Activated CD4-positive, alpha-beta T cell treated with anti-CD3 and anti-CD28 coated beads for 24 hours (primary cell): ENCODE data around the gene MS4A18.
A peak's percentile ranks its signal among the peaks of the same experiment; 100 is the strongest.

ENCODE experiments used
- DNase-seq, 2 donors: peaks; one replicate each; pipeline ENCODE4 v3.0.0-alpha.2; 2020; ENCODE audit warnings: low read depth in 2 of 2

MS4A18 gene

DNA sequence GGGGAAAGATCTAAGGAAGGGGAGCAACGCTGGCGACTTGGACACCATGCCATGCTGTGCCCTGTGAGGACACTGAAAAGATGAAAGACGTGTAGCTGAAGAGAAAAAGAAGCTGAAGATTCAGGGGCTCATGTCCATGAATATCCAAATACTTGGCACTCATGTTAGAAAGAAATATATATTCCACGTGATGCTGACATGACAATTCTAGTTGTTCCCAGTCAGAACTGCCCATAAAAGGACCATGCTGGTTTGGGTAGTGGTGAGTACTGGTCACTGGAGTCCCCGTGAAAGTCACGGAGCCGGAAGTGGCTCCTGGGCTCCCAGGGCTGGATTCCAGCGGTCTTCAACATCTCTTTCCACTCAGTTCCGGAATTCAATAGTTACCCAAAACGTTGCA, 42.0 kb downstream of the MS4A18 start:
- no peak for DNase-seq

DNA sequence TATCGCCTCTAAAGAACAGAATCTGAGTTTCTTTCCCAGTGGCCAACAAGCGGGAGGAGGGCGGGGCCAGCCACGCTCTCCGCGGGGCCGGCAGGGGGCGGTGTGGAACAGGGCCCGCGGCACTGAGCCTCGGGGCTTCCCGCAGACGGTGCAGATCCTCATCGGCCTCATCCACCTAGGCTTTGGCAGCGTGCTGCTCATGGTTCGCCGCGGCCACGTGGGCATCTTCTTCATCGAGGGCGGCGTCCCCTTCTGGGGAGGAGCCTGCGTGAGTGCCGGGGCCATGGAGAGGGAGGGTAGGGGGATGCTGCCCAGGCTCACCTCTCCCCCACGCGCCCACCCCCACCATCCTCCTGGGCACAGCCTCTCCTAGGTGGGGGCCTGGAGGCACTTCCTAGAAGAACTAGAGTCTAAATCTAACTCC, 42.9 kb downstream of the MS4A18 start:
- DNase-seq, result peak in 1 of 2 donors; percentile 8

DNA sequence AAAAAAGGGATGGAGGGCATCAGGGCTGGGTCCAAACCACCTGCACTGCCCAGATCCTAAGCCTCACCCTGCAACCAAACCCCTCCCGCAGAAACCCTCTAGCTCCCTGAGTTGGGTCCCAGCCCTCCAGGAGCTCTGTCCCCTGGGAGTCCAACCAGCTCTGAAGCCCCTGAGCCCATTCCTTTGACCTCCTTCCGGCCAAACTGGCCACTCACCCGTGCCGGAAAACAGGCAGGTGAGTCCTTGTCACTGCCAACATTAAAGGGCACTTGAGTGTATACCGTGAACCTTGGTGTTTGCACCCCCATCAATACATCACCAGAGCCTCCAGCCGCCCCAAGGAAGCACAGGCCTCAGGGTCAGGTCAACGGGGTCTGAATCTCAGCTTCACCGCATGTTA, 43.7 kb downstream of the MS4A18 start:
- no peak for DNase-seq

DNA sequence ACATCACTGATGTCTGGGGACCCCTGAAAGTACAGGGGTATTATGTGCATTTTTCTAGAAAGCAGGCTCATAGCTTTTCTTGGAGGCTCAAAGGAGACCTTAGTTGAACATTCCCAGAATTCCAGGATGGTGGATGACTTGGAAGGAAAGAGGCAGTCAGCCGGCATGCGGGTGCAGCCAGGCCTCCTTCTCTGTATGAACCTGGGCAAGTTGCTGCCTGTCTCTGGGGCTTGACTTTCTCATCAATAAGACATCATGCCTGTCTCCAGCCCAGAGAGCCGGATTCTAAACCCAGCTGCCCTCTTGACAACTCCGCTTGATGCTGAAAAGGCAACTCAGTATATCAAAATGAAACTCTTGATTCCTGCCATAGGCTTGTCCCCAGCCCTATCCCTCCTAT, 44.8 kb downstream of the MS4A18 start:
- no peak for DNase-seq

DNA sequence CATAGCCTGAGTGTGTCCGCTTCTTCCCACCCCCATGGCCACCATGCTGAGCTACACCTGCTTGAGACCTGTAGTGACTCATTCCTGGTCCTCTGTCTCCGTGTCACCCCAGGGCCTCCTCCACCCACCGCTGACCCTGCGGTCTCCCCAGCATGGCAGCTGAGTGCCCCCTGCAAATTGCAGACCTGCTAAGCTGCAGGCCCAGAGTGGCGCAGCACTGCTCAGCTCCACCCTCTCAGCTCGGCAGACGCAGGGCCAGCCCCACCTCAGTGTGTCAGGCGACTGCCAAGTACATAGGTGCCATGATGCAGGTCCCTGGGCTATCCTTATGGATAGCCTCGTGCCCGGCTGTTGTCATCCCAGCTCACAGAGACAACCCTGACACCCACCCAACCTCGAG, 45.3 kb downstream of the MS4A18 start:
- no peak for DNase-seq

DNA sequence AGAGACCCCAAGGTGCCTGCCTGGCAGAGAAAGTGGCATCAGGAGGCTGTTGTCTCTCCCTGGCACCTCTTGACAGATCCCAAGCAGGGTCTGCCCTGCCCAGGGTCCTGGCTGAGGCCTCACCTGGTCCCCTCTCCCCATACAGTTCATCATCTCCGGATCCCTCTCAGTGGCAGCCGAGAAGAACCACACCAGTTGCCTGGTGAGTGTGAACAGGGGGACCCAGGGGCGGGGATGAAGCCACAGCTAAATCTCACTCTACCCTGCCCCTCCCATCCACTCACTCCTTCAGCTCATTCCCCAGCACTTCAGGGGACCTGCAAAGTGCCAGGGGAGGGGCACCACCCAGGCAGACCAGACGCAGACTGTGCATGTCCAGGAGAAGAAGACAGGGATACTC, 46.6 kb downstream of the MS4A18 start:
- DNase-seq, result no peak

DNA sequence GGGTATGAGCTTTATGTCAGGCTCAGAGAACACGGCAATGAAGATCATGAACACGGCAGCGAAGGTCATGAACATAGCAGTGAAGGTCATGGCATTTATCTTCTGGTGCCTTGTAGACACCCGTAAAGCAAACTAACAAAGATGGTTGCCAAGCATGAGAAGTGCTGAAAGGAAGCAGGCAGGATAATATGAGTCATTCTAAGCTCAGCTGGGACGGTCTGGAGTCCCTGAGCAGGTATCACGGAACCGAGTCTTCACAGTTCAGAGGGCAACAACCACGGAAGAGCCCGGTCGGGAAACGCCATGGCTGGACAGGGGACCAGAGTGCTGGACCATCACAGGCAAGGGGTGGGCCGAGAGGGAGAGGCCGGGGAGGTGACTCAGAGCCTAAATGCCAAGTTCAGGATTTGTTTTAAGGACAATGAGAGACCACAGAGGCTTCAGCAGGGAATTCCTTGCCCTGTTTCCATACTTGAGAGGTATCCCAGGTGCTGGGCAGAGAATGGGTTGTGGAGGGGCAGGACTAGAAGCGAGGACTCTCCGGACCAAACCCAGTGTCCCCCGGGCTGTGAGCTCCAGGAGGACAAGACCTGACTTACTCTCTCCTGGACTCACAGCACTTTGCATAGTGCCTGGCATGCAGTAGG, 47.5 kb downstream of the MS4A18 start:
- no peak for DNase-seq

DNA sequence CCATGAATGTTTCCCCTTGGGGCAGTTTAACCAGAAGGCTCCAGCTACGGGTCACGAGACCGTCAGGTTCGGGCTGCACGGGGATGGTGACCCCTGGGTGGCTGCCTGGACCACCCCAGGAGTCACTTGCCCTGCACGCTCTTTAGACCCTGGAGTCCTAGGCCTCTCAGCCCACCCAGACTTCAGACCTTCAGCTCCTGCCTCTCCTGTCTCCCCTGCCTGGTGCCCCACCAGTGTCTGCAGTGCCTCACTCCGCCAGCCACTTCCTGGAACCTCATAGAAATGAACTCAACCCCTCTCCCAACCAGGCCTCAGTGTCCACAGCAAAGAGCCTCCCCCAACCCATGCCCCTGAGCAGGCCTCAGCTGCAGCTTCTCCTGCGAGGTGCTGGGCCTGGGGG, 48.1 kb downstream of the MS4A18 start:
- no peak for DNase-seq

DNA sequence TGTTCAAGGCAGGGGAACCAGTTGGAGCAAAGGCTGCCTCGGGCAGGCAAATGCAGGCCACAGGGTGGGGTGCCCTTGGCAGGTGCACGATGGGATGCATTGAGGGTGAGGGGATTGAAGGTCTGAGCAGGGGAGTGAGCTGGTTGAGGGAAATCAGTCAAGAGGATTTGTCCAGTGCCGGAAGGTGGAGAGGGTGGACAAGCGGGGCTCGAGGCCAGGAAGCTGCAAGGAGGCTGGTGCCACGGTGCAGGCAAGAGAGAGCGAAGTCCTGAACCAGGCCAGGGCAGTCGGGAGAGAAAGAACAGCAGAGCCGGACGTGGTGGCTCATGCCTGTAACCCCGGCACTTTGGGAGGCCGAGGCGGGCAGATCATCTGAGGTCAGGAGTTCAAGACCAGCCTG, 50.2 kb downstream of the MS4A18 start:
- DNase-seq, result no peak

DNA sequence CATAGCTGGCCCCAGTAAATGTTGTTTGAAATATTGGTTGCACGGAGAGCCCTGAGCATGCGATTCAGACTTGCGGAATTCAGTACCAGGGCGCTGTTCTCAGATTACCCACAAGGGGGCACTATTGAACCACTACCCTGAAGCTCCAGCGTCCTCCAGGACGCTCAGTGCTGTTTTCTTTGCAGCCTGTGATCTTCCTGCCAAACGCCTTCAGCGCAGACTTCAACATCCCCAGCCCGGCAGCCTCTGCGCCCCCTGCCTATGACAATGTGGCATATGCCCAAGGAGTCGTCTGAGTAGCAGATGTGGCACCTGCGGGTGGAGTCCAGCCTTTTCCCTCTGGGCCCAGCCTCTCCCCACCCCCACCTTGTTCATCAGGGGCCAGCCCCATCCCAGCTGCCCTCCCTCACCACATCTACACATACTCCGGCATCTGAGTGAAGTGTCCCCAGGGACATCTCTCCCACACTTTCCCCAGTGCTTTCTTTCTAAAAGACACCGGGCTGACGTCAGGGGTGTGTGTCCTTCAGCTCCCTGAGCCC, 51.0 kb downstream of the MS4A18 start:
- peak; percentile 76 to 79 for DNase-seq

DNA sequence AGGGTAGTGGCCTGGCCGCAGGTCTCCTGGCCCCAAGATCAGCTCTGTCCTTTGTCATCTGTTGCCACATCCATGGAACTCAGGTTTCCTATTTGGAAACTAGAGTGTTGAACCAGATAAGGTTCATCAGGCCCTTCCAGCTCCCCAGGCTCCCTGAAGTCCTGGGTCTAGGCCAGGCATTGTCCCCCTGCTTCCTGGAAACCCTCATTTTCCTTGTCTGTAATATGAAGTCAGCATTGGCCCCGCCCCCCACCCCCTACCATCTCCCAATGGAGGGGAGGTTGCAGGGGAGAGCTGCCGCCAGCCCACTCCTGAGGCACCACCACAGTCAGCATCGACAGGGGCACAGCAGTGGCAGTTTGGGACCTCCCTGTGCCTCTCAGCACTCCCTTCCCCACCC, 51.6 kb downstream of the MS4A18 start:
- DNase-seq, result no peak

DNA sequence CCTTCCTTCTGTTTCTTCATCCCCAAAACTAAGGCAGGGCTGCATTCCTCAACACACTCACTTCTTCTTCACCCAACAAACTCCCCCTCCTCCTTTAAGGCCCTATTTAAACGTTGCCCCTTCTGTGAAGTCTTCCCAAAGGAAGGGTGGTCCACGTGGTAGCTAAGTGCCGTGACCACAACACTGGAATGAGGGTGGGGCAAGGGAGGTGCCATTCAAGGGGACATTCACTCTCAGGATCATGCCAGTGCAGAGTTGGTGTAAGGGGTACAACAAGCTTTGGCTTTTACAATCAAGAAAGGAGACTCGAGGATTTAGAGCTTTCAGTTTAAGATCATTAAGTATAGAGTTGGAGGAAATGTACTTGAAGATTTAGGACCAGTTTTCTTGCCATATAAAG, 52.6 kb downstream of the MS4A18 start:
- no peak for DNase-seq

DNA sequence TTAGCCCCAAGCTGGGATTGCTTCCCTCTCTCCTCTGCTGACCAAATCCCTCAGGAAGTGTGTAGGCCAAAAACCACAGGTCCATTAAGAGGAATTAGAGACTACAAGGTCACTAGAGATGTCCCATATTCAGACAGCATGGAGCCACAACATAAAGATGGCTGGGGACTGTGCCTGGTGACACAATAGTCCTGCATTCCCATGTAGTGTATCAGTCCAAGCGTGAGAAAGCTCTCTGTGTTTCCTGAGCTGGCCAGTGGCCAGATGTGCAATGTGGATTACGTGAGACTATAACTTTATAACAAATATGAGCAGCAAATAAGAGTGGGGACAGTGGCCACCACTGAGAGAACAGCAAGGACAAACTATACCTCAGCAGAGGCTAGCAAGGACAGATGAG, 53.1 kb downstream of the MS4A18 start:
- no peak for DNase-seq

DNA sequence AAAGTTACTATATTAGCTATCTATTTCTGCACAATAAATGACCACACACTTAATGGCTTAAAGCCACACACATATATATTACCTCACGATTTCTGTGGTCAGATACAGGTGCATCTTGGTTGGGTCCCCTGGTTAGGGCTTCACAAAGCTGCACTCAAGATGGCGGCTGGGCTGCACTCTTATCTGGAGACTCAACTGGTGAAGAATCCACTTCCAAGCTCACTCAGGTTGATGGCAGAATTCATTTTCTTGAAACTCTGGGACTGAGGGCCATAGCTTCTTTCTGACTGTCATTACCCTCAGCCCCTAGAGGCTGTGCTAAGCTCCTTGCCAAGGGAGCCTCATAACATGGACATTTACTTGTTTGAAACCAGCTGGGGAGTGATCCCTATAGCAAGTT, 55.5 kb downstream of the MS4A18 start:
- no peak for DNase-seq

DNA sequence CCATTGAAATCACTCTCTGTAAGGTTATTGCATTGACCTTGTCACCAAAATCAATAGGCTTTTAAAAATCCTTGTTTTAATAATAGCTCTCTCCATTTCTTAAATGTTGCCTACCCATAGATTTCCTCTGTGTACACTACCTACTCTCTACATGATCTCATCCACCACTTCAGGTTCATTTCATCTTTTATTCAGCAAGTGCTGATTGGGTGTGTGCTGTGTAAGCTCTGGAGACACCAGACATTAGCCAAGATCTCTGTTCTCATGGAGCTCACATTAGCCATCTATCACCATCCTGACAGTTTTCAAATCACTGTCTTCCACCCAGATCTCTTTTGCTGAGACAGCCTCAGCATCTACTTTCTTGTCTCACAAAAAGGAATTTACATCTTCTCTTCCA, 56.3 kb downstream of the MS4A18 start:
- no peak for DNase-seq

DNA sequence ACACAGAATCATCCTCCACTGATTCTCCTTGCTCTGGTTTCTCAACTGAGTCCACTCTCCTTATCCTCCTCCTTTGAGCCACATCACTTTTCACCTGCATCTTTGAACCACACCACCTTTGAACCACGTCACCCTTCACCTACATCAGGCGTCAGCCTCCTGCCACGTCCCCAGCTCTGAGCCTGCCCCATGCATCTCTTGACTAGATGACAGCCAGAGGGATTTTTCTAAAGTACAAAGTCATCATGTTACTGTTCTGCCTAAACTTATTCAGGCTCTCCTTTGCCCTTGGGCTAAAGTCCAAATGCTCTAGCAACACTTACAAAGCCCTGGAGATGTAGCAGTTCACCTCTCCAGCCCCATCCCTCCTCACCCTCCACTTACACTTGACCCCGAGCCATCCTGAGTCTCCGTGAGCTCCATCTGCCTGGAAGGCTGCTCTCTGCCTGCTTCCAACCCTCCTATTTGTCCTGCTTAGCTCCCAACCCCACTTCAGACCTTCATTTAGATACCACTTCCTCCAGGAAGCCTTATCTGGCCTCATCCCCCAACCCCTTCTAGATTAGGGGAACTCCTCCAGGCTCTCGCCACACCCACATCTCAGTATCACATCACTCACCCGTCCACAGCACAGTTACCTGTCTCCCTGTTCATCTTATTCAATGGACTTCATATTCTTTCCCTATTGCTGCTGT, 56.9 kb downstream of the MS4A18 start:
- no peak for DNase-seq

DNA sequence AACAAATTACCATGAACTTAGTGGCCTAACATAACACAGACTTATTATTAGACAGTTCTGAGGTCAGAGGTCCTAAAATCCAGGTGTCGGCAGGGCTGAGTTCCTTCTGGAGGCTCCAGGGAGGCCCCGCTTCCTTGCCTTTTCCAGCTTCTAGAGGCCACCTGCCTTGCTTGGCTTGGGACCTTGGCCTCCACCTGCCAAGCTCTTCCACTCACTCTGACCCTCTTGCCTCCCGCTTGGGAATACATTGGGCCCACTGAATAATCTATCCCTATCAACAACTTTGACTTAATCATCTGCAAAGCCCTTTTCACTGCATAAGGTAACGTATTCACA, 57.4 kb downstream of the MS4A18 start:
- DNase-seq, result no peak

DNA sequence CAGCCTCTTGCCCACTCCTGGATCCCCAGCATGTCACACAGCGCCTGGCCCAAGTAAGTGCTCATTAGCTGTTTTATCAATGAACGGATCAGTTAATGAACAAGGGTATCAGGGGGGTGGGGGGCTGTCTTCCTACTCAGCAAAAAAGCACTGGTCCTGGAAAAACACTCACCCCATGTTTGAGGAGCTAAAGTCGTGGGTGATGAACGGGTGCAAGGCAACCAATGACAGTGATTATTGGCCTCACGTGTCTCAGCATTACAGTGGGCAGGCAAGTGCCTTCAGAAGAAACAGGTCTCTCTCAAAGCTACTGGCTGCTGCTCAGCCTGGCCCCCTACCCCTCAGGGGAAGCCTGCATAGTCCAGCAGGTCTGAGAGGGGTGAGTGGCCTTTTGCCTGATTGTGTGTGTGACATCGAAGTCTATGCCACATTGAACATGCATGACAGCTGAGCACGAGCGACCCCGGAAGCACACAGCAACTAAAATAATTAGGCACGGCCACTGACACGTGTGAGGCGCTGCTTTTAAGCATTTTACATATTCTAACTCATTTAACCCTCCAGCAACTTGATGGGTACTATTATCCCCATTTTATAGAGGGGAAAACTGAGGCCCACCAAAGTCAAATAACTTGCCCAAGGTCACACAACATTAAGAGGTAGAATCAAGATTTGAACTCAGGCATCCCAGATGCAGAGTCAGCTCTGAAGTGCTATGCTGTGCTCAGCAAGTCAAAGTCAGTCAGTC, 58.0 kb downstream of the MS4A18 start:
- DNase-seq, result no peak

DNA sequence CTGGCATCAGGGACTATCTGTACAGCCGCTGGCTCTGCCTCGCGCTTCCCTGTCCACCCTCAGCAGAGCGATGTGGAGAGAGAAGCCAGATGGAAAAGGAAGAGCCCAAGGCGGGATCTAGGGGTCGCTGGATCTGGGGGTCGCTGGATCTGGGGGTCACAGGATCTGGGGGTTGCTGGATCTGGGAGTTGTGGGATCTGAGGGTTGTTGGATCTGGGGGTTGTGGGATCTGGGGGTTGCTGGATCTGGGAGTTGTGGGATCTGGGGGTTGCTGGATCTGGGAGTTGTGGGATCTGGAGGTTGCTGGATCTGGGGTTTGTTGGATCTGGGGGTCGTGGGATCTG, 58.6 kb downstream of the MS4A18 start:
- DNase-seq, result no peak

DNA sequence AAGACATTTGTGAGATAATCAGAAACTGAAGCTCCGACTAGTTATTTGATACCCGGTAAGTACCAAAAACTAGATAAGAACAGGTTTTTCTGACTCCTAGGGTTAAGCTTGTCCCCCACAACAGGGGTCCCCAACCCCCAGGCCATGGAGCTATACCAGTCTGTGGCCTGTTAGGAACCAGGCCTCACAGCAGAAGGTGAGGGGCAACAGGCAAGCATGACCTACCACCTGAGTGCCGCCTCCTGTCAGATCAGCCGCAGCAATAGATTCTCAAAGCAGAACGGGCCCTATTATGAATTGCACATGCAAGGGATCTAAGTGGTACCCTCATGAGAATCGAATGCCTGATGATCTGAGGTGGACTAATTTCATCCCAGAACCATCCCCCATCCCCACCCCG, 59.4 kb downstream of the MS4A18 start:
- no peak for DNase-seq

DNA sequence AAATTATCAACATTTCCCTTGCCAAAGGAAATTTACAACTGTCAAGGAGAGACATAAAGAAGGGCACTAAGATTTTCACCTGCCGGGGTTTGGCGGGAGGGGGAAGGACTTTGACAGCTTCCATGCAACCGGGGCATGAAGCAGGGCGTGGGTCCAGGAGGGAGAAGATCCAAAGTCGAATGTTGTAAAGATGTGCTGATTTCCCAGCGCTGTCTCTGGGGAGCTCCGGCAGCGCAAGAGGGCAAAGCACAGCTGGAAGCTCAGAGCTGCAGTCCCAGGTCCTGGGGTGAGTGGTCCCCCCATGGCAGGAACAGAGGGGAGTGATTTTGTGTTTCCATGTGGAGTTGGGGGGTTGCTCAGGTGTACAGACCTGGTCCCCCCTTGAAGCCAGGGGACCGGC, 60.6 kb downstream of the MS4A18 start, which contains the start of gene MS4A10:
MS4A10 (plus strand) TSS at position 198 of the 400 bp plus-strand sequence. CDS start 5,003 bp downstream, outside the sequence.
- no peak for DNase-seq

DNA sequence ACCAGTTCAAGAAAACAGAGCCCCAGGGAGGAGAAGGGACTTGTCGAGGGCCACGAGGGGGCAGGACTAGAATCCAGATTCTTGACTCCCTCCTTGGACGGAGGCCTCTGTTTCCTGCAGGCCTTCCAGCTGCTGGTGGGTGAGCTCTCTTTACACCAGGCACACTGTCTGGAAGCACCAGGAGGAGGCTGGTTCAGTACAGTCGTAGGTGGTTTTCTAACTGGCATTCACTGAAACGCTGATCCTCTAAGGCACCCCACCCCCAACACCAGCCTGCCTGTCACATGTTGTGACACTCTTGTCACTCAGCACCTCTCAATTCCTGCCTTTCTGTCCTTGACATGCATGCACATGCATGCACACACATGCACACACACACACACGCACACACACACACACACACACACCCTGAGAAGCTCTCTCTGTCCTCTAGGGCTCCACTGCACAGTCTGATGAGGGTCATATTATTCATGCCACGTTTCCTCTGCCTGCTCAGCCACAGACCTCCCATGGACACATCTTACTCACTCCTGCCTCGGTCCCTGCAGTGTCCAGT, 61.4 kb downstream of the MS4A18 start:
- no peak for DNase-seq
